ENCODE results near the gene PGPEP1.
"Not testable (repeated sequence)": the region's sequence is repeated elsewhere in the genome, so short reads cannot be mapped to it uniquely, and the experiment has no call there.

PGPEP1 gene

DNA sequence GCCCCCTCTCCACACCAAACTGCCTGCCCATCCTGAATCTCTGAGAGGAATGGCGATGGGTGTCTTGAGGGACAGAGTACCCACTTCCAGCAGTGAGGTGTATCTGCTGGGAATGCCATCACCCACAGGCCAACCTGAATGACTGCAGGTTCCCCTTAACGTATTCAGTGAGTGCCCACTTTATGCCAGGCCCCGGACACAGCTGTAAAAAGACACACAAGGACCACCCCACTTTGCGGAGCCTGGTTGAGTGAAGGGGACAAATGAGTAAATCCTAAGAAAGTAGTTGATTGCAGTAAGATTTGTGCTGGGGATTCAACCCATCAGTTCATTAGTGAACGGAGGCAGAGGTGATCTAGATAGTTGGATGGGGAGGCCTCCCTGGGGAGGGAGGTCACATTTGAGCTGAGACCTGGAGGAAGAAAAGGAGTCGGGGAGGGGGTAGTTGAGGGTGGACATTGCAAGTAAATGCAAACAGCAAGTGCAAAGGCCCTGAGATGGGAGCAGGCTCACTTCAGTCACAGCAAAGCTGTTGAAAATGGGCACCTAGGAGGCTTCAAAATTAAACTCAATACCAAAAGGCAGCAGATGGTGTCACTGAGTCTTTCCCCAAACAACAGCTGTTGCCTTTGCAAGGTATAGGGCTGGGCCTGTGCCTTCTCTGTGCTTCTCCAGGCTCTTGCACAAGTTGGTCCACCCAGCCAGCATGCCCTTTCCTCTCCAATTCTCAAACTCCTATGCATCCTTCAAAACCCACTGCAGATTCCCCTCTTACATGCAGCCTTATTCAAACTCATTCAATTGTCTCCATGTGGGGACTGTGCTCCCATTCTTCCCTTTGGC is 49.9 kb downstream of the PGPEP1 start:
- DNase-seq (ENCODE audit: low spot score): no peak

DNA sequence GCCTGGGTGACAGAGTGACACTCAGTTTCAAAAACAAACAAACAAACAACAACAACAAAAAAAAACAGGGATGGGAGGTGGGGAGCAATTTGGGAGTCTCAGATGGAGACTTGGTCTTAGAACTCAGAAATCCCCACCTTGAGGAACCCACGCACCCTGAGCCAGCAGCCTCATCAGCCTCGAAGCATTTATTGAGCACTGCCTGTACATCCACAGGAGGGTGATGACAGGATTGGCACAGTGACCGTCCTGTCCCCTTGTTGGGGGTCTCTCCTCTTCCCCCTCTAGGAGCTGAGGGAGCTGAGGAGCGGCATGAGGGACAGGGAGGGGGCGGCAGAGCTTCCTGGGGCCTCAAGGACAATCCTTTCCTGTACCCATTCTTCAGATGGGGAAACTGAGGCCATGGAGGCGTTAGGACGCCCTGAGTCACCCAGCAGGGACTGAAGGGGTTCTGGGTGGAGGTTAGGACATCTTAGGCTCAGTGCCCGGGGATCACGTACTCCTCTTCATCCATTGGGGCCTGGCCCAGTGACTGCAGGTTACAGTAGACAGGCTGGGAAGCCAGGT is 51.2 kb downstream of the PGPEP1 start:
- DNase-seq (ENCODE audit: low spot score): no peak

DNA sequence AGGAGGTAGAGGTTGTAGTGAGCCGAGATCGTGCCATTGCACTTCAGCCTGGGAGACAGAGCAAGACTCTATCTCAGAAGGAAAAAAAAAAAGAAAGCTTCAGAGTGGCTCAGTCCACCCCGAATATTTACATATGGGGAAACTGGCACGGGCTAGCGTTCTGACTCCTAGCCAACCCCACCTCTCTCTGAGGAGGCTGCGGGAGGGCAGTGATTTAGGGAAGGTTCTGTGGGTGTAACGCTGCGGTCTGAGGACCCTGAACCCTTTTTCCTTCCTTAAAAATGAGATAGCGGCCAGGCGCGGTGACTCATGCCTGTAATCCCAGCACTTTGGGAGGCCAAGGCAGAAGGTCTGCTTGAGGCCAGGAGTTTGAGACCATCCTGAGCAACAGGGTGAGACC is 52.0 kb downstream of the PGPEP1 start:
- DNase-seq (ENCODE audit: low spot score): no peak

- no peak for DNase-seq (ENCODE audit: low spot score)
Measured at GRCh38 chr19:18392926-18393325, 52.5 kb downstream of the PGPEP1 start.

DNA sequence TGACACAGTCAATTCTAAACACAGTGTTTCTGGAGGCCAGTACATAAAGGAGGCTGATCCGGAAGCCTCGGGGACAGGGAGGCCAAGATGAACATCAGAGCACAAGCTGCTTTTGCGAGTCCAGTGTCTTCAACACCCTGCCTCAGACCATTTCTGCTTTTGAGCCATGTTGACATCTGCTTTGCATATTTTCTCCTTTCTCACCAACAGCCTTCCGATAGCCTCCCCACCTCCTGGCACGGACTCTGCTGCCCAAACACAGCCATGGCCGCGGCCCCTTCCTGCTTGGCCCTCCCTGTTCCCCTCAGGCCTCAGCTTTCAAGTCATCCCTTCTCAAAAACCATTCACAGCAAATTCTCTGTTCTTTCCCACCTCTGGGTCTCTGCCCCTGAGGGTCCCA is 53.4 kb downstream of the PGPEP1 start:
- no peak for DNase-seq (ENCODE audit: low spot score)

- DNase-seq (ENCODE audit: low spot score): no peak
Measured at GRCh38 chr19:18396471-18397241, 56.3 kb downstream of the PGPEP1 start.

GRCh38 chr19:18397242-18398202 is 57.1 kb downstream of the PGPEP1 start, which contains the start of gene LRRC25:
TSS of gene LRRC25 (minus strand) at chr19:18397622. CDS start at chr19:18396963, 659 bp downstream.
- peak; percentile 74 for DNase-seq (ENCODE audit: low spot score)

DNA sequence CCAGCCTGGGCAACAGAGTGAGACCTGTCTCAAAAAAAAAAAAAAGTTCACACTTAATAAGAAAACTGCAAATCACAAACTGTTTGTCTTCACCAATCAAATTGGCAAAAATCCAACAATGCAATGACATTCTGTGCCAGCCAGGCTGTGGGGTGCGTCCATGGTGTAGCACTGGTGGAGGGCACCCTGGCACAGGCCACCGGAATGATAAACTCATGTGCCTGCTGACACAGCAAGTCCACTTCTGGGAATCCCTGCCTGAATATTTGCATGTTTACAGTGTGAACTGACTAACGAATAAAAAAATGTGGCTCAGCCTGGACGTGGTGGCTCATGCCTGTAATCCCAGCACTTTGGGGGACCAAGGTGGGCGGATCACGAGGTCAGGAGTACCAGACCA is 58.6 kb downstream of the PGPEP1 start:
- DNase-seq (ENCODE audit: low spot score): no peak

- DNase-seq (ENCODE audit: low spot score): peak; percentile 53
Measured at GRCh38 chr19:18401580-18402112, 61.2 kb downstream of the PGPEP1 start.

GRCh38 chr19:18402455-18403248 is 62.3 kb downstream of the PGPEP1 start:
- not testable (repeated sequence) for DNase-seq (ENCODE audit: low spot score)

DNA sequence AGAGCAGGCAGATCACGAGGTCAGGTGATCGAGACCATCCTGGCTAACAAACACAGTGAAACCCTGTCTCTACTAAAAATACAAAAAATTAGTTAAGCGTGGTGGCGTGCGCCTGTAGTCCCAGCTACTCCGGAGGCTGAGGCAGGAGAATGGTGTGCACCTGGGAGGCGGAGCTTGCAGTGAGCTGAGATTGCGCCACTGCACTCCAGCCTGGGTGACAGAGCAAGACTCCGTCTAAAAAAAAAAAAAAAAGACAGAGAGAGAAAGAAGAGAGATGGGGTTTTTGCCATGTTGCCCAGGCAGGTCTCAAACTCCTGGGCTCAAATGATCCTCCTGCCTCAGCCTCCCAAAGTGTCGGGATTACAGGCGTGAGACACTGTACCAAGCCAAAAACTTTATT is 65.4 kb downstream of the PGPEP1 start:
- not testable (repeated sequence) for DNase-seq (ENCODE audit: low spot score)

GRCh38 chr19:18406749-18407148 is 66.4 kb downstream of the PGPEP1 start:
- no peak for DNase-seq (ENCODE audit: low spot score)

DNA sequence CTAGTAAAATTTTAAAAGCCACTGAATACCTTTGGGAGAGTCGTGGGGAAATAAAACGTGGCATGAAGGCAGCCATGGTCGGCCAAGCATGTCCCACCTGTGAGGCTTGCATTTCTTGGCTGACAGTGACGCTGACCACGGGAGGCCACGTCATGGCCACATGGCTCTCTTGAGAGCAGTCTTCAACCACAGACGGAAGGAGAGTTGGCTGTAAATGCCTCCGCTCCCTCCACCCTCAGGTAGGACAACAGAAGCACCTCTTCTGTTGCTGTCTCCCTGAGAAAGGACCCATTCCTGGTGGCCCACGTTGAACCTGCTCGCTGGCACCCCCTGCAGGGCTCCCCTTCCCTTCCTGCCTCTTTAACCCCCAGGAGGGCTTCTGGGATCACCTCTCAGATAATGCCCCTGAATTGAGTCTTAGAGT is 67.7 kb downstream of the PGPEP1 start:
- no peak for DNase-seq (ENCODE audit: low spot score)

DNA sequence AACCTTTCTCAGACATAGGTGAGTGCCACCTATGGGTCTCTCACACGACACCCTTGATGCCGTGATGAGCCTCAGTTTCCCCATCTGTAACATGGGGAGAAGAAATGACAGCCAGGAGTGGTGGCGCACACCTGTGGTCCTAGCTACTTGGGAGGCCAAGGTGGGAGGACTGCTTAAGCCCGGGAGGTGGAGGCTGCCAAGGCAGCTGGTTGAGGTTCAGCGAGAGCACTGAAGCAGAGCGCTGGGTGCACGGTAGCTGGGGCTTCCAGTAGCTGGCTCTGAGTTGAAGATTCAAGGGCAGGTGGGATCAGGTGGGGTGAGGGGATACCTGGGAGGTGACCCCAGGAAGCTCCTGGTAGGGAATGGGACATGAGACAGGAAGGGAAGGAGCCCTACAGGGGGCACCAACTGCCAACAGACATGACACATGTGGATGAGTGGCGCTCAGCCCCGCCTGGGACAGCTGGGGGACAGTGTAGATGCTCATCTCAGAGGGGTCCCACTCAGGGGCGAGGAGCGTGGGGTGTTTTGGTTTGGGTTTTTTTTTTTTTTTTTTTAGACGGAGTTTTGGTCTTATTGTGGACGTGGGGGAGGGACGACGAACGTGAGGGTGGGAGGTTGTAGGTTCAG is 72.3 kb downstream of the PGPEP1 start:
- no peak for DNase-seq (ENCODE audit: low spot score)

DNA sequence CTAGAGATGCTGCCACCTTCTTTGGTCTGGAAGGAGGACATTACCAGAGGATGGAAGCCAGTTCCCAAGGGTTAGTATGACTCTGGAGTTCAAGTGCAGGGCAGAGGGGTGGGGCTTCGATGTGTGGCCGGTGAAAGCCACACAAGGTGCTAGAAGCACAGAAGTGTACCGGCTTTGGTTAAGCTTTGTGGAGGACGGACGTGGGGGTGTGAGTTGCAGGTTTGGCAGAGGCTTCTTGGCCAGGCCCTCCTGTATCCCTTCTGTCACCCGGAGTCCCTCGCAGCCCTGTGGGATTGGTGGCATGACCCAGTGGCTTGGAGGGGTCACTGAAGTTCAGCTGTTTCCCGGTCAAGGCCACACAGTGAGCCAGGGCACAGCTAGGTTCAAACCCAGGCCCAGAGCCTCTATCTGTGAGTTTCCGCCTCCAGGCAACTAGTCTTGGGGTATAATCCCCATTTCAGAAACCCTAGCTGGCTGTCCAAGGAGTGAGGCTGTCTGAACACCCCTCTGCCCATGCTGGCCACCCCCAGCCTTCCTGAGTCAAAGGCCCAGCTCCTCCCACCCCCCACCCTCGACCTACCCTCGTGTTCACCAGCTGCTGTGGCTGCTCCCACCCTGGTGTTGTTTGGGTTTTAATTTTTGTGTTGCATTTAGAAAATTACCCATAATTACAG is 74.2 kb downstream of the PGPEP1 start:
- DNase-seq (ENCODE audit: low spot score): peak; percentile 47

GRCh38 chr19:18415178-18415867 is 74.9 kb downstream of the PGPEP1 start:
- DNase-seq (ENCODE audit: low spot score): no peak

GRCh38 chr19:18416778-18417249 is 76.4 kb downstream of the PGPEP1 start:
- DNase-seq (ENCODE audit: low spot score): peak; percentile 93

- peak; percentile 87 for DNase-seq (ENCODE audit: low spot score)
Measured at GRCh38 chr19:18417250-18418028, 77.0 kb downstream of the PGPEP1 start.
